Fibroblast of skin of scalp (primary cell): ENCODE measurements around the gene ARHGAP5.
"Not testable (repeated sequence)": the region's sequence is repeated elsewhere in the genome, so short reads cannot be mapped to it uniquely, and the experiment has no call there.

ENCODE experiments used
- DNase-seq: peaks from one replicate; pipeline ENCODE4 v3.0.0-alpha.2; 2013

The ARHGAP5 gene

DNA sequence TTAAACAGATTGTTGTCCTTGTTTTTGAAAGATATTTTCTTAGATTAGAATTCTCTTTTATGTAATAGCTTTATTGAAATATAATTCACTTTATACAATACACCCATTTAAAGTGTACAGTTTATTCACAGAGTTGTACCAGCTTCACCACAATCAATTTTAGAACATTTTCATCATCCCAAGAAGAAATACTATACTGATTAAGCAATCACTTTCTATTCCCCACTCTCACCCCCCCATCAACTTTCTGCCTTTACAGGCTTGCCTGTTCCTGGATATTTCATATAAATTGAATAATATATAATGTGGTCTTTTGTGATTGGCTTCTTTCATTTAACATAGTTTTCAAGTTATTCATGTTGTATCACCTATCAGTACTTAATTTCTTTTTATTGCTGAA, 44.4 kb downstream of the ARHGAP5 start:
- DNase-seq: peak; percentile 43

DNA sequence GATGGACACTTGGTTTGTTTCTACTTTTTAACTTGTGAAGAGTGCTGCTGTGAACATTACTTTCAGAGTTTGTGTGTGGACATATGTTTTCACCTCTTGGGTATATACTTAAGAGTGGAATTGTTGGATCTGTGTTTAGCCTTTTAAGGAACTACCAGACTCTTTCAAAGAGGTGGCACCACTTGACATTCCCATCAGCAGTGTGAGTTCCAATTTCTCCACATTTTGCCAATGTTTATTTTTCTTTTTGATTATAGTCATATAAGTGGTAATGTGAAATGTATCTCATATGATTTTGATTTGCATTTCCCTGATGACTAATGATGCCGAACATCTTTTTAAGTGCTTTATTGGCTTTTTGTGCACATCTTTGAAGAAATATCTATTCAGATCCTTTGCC, 44.8 kb downstream of the ARHGAP5 start:
- DNase-seq: peak; percentile 84

DNA sequence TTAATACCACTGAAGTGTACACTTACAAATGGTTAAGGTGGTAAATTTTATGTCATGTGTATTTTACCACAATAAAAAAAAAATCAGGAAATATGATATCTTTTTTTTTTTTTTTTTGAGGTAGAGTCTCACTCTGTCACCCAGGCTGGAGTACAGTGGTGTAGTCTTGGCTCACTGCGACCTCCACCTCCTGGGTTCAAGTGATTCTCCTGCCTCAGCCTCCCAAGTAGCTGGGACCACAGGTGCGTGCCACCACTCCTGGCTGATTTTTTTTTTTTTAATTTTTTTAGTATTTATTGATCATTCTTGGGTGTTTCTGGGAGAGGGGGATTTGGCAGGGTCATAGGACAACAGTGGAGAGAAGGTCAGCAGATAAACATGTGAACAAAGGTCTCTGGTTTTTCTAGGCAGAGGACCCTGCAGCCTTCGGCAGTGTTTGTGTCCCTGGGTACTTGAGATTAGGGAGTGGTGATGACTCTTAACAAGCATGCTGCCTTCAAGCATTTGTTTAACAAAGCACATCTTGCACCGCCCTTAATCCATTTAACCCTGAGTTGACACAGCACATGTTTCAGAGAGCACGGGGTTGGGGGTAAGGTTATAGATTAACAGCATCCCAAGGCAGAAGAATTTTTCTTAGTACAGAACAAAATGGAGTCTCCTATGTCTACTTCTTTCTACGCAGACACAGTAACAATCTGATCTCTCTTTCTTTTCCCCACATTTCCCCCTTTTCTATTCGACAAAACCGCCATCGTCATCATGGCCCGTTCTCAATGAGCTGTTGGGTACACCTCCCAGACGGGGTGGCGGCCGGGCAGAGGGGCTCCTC, 50.0 kb downstream of the ARHGAP5 start:
- DNase-seq: not testable (repeated sequence)

DNA sequence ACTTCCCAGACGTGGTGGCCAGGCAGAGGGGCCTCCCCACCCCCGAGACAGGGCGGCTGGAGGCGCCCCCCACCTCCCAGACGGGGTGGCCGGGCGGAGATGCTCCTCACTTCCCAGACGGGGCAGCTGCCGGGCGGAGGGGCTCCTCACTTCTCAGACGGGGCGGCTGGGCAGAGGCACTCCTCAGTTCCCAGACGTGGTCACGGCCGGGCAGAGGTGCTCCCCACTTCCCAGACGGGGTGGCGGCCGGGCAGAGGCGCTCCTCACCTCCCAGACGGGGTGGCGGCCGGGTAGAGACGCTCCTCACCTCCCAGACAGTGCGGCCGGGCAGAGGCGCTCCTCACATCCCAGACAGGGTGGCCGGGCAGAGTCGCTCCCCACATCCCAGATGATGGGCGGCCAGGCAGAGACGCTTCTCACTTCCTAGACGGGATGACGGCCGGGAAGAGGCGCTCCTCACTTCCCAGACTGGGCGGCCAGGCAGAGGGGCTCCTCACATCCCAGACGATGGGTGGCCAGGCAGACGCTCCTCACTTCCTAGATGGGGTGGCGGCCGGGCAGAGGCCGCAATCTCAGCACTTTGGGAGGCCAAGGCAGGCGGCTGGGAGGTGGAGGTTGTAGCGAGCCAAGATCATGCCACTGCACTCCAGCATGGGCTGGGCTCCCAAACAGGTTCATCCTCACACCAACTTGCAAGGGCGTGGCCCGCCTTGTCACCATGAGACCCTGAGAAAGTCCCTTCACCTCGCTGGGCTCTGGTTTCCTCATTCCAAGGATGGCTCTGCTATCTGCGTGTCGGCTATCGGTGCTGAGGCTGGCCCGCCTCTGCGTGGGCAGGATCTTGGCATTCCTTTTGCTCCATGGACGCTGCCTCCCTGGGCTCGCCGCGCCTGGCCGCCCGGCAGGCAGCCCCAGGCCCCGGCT, 50.9 kb downstream of the ARHGAP5 start:
- DNase-seq: not testable (repeated sequence)

DNA sequence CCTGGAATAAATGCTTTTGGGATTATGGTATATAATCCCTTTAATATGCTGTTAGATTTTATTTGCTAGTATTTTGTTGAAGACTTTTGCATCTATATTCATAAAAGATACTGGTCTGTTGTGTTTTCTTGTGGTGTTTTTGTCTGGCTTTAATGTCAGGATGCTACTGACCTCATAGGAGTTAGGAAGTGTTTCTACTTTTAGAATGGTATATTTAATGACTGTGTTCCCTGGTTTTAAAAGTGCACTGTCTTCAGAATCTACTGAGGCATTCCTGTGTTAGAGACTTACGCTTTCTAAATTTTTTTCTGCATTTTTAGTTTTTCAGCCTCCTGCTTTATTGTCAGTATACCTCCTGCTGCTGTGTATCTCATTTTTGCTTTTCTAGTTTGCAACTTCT, 51.6 kb downstream of the ARHGAP5 start:
- DNase-seq: no peak

DNA sequence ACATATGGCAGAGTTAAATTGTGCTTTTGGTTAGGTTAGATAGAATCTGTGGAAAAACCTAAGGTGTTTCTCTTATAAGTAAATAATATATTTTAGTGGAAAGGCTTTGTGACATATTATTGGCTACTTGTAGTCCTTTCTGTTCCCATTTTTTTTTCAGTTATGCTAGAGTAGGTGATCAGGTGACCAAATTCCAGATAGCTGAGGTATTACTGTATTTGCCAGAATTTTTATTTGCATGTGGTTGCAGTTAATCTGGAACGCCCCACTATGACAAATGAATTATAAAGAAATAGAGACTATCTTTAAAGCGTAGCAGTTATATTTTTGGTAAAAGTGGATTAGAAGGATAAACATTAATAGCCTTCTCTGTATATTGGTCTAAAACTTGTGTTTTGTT, 52.0 kb downstream of the ARHGAP5 start:
- peak; percentile 46 for DNase-seq

DNA sequence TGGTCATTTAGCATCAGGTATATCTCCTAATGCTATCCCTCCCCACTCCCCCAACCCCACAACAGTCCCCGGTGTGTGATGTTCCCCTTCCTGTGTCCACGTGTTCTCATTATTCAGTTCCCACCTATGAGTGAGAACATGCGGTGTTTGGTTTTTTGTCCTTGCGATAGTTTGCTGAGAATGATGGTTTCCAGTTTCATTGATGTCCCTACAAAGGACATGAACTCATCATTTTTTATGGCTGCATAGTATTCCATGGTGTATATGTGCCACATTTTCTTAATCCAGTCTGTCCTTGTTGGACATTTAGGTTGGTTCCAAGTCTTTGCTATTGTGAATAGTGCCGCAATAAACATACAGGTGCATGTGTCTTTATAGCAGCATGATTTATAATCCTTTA, 54.6 kb downstream of the ARHGAP5 start:
- not testable (repeated sequence) for DNase-seq

DNA sequence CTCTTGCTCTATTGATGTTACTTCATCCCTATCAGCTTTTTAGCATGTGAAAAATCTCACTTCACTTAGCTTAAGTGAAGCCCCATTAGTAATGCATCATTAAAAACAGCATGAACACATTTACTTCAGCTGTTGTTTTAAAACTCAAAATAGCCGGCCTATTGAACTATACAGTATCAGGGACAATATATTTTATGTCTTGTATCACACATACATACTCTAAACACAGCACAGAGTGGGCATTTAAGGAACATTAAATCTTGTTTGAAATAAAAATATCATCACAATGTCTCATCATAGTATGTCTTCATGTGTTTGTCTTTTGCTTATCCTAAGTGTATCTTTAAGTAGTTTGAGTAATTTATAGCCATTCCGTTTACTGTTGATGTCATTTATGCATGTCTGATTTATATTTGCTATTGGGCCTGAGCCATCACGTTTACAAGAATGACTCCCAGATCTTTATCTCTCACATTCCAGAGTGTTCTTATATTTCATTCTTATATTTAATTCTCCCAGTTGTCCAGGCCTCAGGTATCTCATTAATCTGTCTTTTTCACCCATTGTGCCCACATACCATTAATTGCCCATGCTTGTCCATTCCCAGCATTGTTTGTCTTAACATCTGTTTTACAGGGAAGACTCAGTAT, 57.5 kb downstream of the ARHGAP5 start:
- DNase-seq: peak; percentile 31

DNA sequence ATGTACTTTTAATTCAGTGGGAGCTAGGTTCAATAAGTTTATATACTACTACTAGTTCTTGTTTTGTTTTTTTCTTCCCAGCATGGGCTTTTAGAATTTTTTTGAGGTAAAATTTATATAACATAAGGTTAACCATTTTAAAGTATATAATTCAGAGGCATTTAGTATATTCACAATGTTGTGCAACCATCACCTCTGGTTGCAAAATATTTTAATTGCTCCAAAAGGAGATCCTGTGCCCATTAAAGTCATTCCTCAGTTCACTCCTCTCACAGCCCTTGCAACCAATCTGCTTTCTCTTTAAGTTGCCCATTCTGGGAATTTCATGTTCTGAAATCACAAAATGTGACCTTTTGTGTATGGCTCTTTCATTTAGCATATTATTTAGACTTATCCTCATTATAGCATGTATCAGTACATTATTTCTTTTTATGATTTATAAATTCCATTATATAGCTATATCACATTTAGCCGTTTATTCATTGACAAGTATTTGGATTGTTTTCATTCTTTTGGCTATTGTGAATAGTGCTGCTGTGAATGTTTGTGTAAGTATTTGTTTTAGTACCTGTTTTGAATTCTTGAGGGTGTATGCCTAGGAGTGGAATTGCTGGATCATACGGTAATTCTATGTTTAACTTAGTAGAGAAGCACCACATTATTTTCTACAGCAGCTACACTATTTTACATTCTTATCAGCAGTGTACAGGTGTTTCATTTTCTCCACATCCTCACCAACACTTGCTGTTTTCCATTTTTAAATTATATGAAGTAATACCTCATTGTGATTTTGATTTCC, 59.1 kb downstream of the ARHGAP5 start:
- DNase-seq: no peak

DNA sequence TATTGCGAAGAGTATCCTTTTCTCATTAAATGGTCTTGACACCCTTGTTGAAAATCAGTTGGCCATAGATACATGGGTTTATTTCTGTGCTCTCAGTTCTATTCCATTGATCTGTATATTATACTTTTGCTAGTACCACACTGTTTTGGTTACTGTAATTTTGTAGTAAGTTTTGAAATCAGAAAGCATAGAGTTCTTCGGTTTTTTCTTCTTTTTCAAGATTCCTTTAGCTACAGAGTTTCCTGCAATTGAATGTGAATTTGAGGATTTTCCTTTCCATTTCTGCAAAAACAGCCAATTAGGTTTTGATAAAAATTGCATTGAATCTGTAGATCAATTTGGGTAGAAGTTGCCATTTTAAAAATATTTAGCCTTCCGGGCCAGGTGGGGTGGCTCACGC, 60.2 kb downstream of the ARHGAP5 start:
- DNase-seq: no peak

DNA sequence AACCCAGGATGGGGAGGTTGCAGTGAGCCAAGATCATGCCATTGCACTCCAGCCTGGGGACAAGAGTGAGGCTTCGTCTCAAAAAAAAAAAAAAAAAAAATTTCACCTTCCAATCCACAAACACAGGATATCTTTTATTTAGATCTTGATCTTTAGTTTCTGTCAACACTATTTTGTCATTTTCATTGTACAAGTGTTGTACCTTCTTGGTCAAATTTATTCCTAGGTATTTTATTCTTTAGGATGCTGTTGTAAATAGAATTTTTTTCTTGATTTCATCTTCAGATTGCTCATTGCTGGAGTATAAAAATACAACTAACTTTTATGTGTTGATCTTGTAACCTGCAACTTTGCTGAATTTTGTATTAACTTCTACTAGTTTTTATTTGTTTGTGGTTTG, 60.8 kb downstream of the ARHGAP5 start:
- no peak for DNase-seq

DNA sequence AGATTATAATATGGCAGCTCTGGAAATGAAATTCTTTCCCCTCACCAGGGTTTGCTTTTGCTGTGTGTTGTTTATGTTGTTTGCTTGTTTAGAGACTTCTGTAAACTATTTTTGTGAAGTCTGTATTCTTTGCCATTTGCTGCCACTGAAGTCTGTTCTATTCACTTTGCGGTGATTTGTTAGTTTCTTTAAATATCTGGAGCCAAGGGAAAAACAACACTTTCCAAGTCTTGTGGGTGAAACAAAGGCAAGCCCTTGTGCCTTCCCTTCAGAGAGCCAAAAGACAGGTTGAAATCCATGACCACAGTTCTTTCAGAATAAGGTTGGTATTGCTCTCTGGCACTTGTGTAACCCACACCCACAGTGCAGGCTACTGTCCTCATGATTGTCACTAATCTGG, 65.2 kb downstream of the ARHGAP5 start:
- no peak for DNase-seq

DNA sequence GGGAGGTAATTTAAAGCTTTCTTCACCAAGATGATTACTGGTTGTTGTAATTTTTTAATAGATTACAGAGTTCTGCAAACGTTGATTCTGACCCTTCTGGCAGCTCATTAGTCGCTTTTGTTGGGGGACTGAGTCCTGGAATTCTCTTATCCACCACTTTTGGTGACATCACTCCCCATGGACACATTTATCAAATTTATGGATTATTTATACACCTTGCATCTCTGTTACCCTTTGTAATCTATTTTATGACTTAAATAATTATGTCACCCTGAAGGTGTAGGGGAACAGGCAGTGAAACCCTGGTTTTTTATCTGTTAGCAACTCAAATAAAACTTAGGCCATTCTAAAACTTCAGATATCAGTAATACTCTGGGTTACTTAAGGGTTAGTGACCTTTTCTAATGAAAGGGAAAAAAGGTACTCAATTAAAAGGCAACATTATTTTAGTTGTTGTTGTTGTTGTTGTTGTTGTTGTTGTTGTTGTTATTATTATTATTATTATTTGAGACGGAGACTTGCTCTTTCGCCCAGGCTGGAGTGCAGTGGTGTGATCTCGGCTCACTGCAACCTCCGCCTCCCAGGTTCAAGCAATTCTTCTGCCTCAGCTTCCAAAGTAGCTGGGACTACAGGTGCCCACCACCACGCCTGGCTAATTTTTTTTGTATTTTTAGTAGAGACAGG, 65.8 kb downstream of the ARHGAP5 start:
- no peak for DNase-seq

DNA sequence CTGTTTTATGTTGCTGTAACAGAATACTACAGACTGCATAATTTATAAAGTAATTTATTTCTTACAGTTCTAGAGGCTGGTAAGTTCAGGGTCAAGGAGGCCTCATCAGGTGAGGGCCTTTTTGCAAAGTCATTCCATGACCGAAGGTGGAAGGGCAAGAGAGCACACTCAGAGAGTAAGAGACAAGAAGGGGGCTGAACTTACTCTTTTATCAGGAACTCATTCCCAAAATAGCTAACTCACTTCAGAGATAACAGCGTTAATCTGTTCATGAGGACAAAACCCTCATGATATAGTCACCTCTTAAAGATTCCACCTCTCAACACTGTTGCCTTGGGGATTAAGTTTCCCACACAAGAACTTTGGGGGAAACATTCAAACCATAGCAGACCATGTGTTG, 73.3 kb downstream of the ARHGAP5 start:
- DNase-seq: no peak

DNA sequence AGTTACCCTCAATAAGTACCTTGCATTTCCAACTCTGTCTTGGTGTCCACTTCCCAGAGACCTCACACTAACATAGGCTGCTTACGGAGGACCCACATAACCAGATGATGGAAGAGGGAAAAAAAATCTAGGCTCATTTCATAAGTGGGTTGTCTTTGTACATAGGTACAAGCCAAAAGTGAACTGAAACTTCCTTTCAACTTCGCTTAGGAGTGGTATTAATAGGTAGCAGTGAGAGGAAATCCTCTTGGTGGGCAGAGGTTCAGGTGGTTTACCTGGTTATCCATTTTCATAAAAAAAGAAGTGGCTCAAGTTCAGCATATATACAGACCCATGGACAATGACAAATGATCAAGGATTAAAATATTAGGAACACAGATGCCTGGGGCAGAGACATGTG, 88.9 kb downstream of the ARHGAP5 start:
- DNase-seq: no peak

DNA sequence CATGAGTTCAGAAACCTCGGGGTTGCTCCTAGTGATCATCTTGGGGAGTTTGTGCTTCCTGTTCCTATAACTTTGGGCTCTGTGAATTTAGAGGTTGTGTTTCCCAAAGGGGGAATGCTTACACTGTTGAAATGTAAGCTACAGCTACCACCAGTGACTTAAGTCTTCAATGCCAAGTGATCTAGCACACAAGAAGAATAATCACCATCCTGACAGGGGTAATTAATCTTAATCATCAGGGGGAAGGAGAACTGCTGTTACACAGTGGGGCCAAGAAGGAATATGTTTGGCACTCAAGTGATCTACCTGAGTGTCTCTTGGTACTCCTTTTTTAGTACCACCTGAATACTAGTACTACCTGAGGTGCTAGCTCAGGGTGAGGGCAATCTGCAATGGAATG, 89.8 kb downstream of the ARHGAP5 start:
- DNase-seq: no peak

DNA sequence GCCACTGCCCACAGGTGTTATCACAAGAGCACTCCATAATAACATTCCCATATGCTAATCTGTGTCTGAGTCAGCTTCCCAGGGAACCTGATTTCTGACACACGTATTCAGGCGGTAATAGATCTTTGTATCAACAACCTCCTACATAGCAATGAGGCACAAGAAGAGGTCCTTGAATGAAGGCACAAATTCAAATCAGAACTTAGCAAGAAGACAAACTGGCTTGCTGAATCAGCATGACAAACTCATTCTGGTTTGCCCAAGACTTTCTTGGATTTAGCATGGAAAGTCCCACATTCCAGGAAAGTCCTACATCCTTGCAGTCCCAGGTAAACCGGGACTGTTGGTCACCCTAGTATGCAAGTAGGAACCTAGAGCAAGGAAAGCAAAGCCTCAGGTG, 90.8 kb downstream of the ARHGAP5 start:
- no peak for DNase-seq

DNA sequence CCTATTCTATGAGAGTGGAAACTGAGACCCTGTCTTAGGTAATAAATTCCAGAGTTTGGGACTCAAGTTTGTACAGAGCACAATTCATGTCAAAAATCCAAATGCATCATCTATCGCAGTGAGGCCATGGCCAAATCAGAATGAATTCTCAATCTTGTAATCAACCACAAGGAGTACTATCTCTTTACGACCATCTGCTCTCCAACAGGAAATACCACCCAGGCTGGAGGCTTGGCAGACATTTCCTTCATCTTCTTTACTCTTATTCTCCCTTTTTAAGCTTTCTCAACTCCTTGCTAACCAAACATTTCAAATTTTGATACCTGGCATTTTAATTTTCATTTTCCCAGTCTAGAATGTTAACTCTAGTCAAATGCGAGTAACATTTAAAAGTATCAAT, 92.1 kb downstream of the ARHGAP5 start:
- no peak for DNase-seq

DNA sequence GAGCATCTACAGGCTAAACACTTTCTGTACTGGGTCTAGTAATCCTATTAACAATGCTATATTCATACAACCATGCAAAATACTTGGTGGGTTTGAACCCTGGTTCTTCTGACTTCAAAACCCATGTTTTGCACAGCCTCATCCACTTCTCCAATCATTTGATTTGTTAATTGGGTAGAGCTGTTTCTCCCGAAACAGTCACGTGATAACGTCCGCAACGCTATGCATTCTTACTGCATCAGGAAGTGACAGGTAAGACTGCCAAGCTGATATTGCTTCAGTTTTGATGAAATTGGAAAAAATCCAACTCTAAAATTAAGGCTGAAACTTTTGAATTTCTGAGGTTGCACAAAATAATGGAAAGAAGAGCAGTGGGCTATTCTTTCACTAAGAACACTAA, 94.4 kb downstream of the ARHGAP5 start:
- no peak for DNase-seq

DNA sequence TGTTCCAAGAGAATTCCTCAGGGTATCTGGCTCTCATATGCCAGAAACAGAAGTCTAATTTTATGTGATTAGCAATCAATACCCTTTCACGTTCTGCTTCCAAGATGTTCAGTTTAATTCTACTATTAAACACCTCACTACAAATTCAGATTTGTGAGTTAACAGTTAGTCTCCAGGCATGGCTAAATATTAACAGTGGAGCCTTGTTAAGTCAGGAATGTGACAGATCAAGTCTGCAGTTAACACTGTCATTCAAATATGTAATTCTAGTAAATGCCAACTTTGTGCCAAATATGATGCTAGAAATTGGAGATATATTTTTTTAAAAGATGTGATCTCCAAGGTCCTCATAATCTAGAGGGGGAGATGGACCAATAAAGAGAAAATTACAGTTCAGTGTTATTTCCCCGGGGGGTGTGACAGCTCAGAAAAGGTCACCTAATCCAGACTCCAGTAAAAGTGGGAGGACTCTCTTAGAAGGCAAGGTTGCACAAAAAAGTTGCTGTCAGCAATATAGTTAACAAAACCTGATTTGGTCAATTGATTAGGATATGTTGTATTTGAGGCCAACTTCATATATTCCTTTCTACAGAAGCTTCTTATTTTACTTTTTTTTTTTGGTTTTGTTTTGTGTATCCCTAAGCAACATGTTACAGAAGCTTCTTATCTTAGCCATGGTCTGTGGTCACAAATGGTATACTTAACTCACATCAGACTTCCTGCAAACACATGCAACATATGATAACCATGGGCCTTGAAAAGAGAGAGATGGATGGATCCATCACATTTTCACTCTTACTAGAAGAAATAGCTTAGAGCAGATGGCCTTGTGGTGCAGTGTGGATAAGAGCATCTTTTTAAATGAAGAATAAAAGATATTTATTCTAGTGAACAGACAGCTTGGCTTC, 106.3 kb downstream of the ARHGAP5 start:
- DNase-seq: no peak

DNA sequence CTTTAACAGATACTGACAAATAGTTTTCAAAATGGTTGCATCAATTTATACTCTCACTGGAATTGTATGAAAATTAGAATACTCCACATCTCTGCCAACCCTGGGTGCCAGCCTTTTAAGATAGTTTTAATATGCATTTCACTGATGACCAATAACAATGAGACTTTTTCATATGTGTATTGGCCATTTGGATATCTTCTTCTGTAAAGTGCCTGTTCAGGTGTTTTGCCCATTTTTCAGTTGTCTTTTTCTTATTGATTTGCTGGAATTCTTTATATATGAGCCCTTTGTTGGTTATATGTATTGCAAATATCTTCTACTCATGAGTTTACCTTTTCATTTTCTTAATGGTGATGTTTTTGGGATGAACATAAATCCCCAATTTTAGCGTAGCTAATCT, 108.0 kb downstream of the ARHGAP5 start:
- DNase-seq: no peak
